ENCODE measurements around the gene MGAT5B. TPM values are rescaled to one million over a fixed set of nuclear protein-coding genes. Genes with fewer than 3 reads are reported as not detected.

MGAT5B gene
- total RNA-seq, 1 donor from 2014 or later = 0.40 TPM

- Mint-ChIP-seq H3K36me3 (ENCODE audit: unreplicated experiment) (no peaks in the 10 kb centered on the region), H3K9me3 (ENCODE audit: unreplicated experiment) (peaks cover 6% of the 10 kb centered on the region), H3K4me1 (ENCODE audit: unreplicated experiment) (no peaks in the 10 kb centered on the region), H3K4me3 (ENCODE audit: unreplicated experiment) (no peak overlapping the region), H3K27me3 (ENCODE audit: unreplicated experiment) (peaks cover 26% of the 10 kb centered on the region), H3K27ac (ENCODE audit: unreplicated experiment) (no peak overlapping the region)
- no peak for DNase-seq (ENCODE audit: extremely low spot score, unreplicated experiment)
- no peak for TF ChIP-seq CTCF (IDR thresholded peaks at IDR 0.05)
These were observed 11.1 kb downstream of the MGAT5B start for GRCh38 chr17:76879254-76879653.

GRCh38 chr17:76879691-76880090 lies 11.5 kb downstream of the MGAT5B start:
- Mint-ChIP-seq H3K4me3 (ENCODE audit: unreplicated experiment) (no peak overlapping the region), H3K27ac (ENCODE audit: unreplicated experiment) (no peak overlapping the region), H3K27me3 (ENCODE audit: unreplicated experiment) (peaks cover 26% of the 10 kb centered on the region), H3K36me3 (ENCODE audit: unreplicated experiment) (no peaks in the 10 kb centered on the region), H3K4me1 (ENCODE audit: unreplicated experiment) (no peaks in the 10 kb centered on the region), H3K9me3 (ENCODE audit: unreplicated experiment) (peaks cover 6% of the 10 kb centered on the region)
- DNase-seq (ENCODE audit: extremely low spot score, unreplicated experiment) = no peak
- no peak for TF ChIP-seq CTCF (IDR thresholded peaks at IDR 0.05)

- H3K27me3 Mint-ChIP-seq (ENCODE audit: unreplicated experiment) = peaks cover 26% of the 10 kb centered on the region
- no peak overlapping the region for H3K27ac Mint-ChIP-seq (ENCODE audit: unreplicated experiment)
- H3K4me1 Mint-ChIP-seq (ENCODE audit: unreplicated experiment) = no peaks in the 10 kb centered on the region
- no peak for DNase-seq (ENCODE audit: extremely low spot score, unreplicated experiment)
- TF ChIP-seq CTCF (IDR thresholded peaks at IDR 0.05) = no peak
- no peak overlapping the region for H3K4me3 Mint-ChIP-seq (ENCODE audit: unreplicated experiment)
- H3K9me3 Mint-ChIP-seq (ENCODE audit: unreplicated experiment) = peaks cover 5% of the 10 kb centered on the region
- no peaks in the 10 kb centered on the region for H3K36me3 Mint-ChIP-seq (ENCODE audit: unreplicated experiment)
These were observed 12.1 kb downstream of the MGAT5B start for GRCh38 chr17:76880268-76880667.

- no peak for DNase-seq (ENCODE audit: extremely low spot score, unreplicated experiment)
- H3K4me1 Mint-ChIP-seq (ENCODE audit: unreplicated experiment) = no peaks in the 10 kb centered on the region
- H3K9me3 Mint-ChIP-seq (ENCODE audit: unreplicated experiment) = no peaks in the 10 kb centered on the region
- TF ChIP-seq CTCF (IDR thresholded peaks at IDR 0.05) = no peak
- H3K27ac Mint-ChIP-seq (ENCODE audit: unreplicated experiment) = no peak overlapping the region
- no peaks in the 10 kb centered on the region for H3K36me3 Mint-ChIP-seq (ENCODE audit: unreplicated experiment)
- no peak overlapping the region for H3K4me3 Mint-ChIP-seq (ENCODE audit: unreplicated experiment)
- H3K27me3 Mint-ChIP-seq (ENCODE audit: unreplicated experiment) = peaks cover 21% of the 10 kb centered on the region
These were observed 12.8 kb downstream of the MGAT5B start for GRCh38 chr17:76880971-76881370.

GRCh38 chr17:76881408-76881807 lies 13.2 kb downstream of the MGAT5B start:
- Mint-ChIP-seq H3K9me3 (ENCODE audit: unreplicated experiment) (no peaks in the 10 kb centered on the region), H3K4me1 (ENCODE audit: unreplicated experiment) (no peaks in the 10 kb centered on the region), H3K4me3 (ENCODE audit: unreplicated experiment) (no peak overlapping the region), H3K27me3 (ENCODE audit: unreplicated experiment) (peaks cover 19% of the 10 kb centered on the region), H3K27ac (ENCODE audit: unreplicated experiment) (no peak overlapping the region), H3K36me3 (ENCODE audit: unreplicated experiment) (no peaks in the 10 kb centered on the region)
- no peak for DNase-seq (ENCODE audit: extremely low spot score, unreplicated experiment)
- TF ChIP-seq CTCF (IDR thresholded peaks at IDR 0.05) = no peak

Data from osteocyte (in vitro differentiated cells).